Esophagus squamous epithelium (tissue), 5 donors: Measurements from ENCODE around the gene KCTD5. TPM values are rescaled to one million over a fixed set of nuclear protein-coding genes. Genes with fewer than 3 reads are reported as not detected.

Experiments
- DNase-seq: peaks from one replicate; lab custom pipeline; 2025; lab: John Stamatoyannopoulos, UW
- H3K27ac ChIP-seq, 4 donors: fragments of 200-600 bp; sonication (generic); one replicate each; pipeline ENCODE4 v1.5.1; 2016 to 2019; ENCODE audit warnings: mild to moderate bottlenecking in 1 of 4
- H3K27me3 ChIP-seq, 4 donors: fragments of 200-600 bp; sonication (generic); 1 replicate in 3 of 4; 2 replicates in 1 of 4; pipeline versions ENCODE4 v1.5.1 to v1.6.0; 2017 to 2021; ENCODE audit warnings: antibody characterized with exemption in 1 of 4
- H3K36me3 ChIP-seq, 3 donors: fragments of 200-600 bp; sonication (generic); one replicate each; pipeline ENCODE4 v1.5.1; 2016 to 2019
- H3K4me1 ChIP-seq, 3 donors: fragments of 200-600 bp; sonication (generic); one replicate each; pipeline ENCODE4 v1.5.1; 2017 to 2019
- H3K4me3 ChIP-seq, 4 donors: fragments of 200-600 bp; sonication (generic); 1 replicate in 3 of 4; 2 replicates in 1 of 4; pipeline ENCODE4 v1.5.1; 2016 to 2019; ENCODE audit warnings: mild to moderate bottlenecking in 2 of 4, moderate library complexity in 1 of 4
- H3K9me3 ChIP-seq, 3 donors: fragments of 200-600 bp; sonication (generic); one replicate each; pipeline ENCODE4 v1.5.1; 2016 to 2019
- POLR2A ChIP-seq, 4 donors: fragments of 450-650 bp; IDR thresholded peaks; one replicate each; pipeline ENCODE4 v1.6.1; 2017; ENCODE audit warnings: antibody characterized with exemption in 4 of 4, mild to moderate bottlenecking in 4 of 4, moderate library complexity in 3 of 4
- WGBS, 2 donors: methylation state at CpG; one replicate each; pipeline ENCODE4 v1.1.5; 2018; 5-methylcytosine and 5-hydroxymethylcytosine counted together
- intact Hi-C: fragments of 100-400 bp; cut with DNase I; formaldehyde crosslinking; loops from one replicate; pipeline ENCODE4 v1.15.0; 2022
- total RNA-seq, 4 donors: library from RNA; depleted of rRNA; stranded (reverse); fragments of >200 nt; gene quantifications; one replicate each; pipeline ENCODE4 v1.1.0, GENCODE V29; 2016
- TF ChIP-seq, protein P1 (sequence below), 6 experiments: fragments of 450-650 bp in 4 of 6; fragments of 200-600 bp in 2 of 6; sonication (generic) in 2 of 6; IDR thresholded peaks; one replicate each; pipeline ENCODE4 v1.5.1; 2016 to 2019; ENCODE audit warnings: antibody characterized with exemption in 6 of 6, mild to moderate bottlenecking in 4 of 6, moderate library complexity in 4 of 6
- donor health status: DM: yes; HTN: yes; CAD: no.

Gene KCTD5
- total RNA-seq, 4 donors from 2014 or later, result 24.8 to 51.9 (median 40.3) TPM

GRCh38 chr16:2715966-2716885 is 33.9 kb downstream of the KCTD5 start:
- TF ChIP-seq, protein P1, sequence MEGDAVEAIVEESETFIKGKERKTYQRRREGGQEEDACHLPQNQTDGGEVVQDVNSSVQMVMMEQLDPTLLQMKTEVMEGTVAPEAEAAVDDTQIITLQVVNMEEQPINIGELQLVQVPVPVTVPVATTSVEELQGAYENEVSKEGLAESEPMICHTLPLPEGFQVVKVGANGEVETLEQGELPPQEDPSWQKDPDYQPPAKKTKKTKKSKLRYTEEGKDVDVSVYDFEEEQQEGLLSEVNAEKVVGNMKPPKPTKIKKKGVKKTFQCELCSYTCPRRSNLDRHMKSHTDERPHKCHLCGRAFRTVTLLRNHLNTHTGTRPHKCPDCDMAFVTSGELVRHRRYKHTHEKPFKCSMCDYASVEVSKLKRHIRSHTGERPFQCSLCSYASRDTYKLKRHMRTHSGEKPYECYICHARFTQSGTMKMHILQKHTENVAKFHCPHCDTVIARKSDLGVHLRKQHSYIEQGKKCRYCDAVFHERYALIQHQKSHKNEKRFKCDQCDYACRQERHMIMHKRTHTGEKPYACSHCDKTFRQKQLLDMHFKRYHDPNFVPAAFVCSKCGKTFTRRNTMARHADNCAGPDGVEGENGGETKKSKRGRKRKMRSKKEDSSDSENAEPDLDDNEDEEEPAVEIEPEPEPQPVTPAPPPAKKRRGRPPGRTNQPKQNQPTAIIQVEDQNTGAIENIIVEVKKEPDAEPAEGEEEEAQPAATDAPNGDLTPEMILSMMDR (IDR thresholded peaks at IDR 0.05), result no peak
- TF ChIP-seq POLR2A (IDR thresholded peaks at IDR 0.05), result no peak
- Histone ChIP-seq H3K4me3 (peak overlapping the region; percentile 3 to 75 (median 42)), H3K4me1 (peaks cover 15 to 53% (median 16%) of the 10 kb centered on the region in 3 donors), H3K27me3 (peaks cover 0 to 18% (median 0%) of the 10 kb centered on the region in 4 donors), H3K36me3 (no peaks in the 10 kb centered on the region), H3K9me3 (no peaks in the 10 kb centered on the region), H3K27ac (peak overlapping the region in 3 of 4 donors; percentile 53 to 95 (median 89))
- DNase-seq, result no peak
- WGBS, 2 donors, result 43 to 63% methylated on average over 7 to 8 of the region's 17 CpGs
- intact Hi-C loops, result no loop called here

DNA sequence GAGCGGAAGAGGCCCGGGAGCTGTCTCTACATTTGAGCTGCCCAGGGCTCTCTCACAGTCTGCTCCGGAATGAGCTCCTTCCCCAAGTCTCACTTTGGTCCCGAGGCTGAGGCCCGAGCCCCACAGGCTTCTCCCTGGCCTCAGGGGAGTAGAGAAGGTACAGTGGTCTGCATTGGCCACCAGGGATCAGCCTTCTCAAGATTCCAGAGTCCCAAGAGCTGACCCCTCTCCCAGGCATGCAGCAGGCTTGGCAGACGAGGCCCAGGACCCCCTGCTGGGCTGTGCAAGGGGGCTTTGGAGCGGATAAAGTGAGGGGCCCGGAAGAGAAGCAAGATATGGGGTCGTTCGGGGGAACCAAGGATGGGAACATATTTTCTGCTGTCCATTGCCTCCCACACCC is 34.6 kb downstream of the KCTD5 start:
- intact Hi-C loops, result no loop called here
- Histone ChIP-seq H3K27ac (peak overlapping the region in 3 of 4 donors; percentile 53 to 95 (median 89)), H3K36me3 (no peaks in the 10 kb centered on the region), H3K4me1 (peaks cover 16 to 58% (median 20%) of the 10 kb centered on the region in 3 donors), H3K27me3 (peaks cover 0 to 18% (median 0%) of the 10 kb centered on the region in 4 donors), H3K9me3 (no peaks in the 10 kb centered on the region), H3K4me3 (peak overlapping the region in 3 of 4 donors; percentile 7 to 75 (median 51))
- DNase-seq, result no peak
- TF ChIP-seq, protein P1 (IDR thresholded peaks at IDR 0.05), result no peak
- TF ChIP-seq POLR2A (IDR thresholded peaks at IDR 0.05), result no peak
- 80 to 88% methylated on average over 3 to 4 of the region's 10 CpGs for WGBS, 2 donors

DNA sequence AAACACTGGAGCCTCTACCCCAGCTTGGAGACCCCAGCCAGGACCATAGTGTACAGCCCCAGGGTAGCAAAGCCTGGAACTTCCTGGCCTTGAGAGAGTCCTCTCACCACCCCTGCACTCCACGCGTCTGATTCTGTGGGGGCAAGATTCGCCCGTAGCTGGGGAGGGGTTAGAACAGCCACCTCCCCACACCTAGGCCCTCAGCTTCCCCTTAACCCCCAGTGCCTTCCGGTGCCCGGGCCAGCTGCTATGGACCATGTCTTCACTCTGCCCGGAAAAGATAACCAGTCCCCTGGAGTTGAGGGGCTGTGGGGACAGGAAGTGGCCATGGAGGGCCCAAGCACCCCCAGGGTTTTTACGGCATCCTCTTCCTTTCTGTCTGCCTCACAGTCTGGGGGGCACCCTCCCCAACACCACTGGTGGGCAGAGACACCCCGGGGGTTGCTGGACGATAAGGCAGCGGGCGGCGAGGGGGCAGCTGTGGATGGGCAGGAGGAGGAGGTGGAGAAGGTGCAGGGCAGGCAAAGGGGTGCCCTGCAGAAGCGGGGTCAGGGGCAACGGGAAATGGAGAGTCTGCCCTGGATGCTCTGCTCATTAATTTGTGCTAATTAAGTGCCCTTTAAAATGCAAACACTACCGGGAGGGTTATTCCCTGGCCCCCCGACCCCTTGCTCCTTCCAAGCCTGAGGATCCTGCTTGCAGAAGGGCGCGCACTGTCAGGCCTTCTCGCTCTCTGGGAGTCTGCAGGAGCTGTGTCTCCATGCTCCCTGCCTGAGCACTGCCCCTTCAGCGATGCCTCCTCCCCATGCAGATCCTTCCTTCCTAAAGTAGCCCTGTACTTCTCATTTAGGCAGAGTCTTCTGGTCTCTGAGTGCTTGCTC is 35.3 kb downstream of the KCTD5 start:
- DNase-seq, result no peak
- H3K27me3 ChIP-seq, result peaks cover 0 to 18% (median 0%) of the 10 kb centered on the region in 4 donors
- TF ChIP-seq, protein P1 (IDR thresholded peaks at IDR 0.05), result no peak
- no peak for TF ChIP-seq POLR2A (IDR thresholded peaks at IDR 0.05)
- no peaks in the 10 kb centered on the region for H3K36me3 ChIP-seq
- 82 to 85% methylated on average over 5 to 11 of the region's 21 CpGs for WGBS, 2 donors
- peaks cover 16 to 59% (median 20%) of the 10 kb centered on the region in 3 donors for H3K4me1 ChIP-seq
- H3K9me3 ChIP-seq, result no peaks in the 10 kb centered on the region
- intact Hi-C loops, result no loop called here
- peak overlapping the region in 3 of 4 donors; percentile 53 to 95 (median 89) for H3K27ac ChIP-seq
- H3K4me3 ChIP-seq, result peak overlapping the region in 3 of 4 donors; percentile 7 to 75 (median 51)

DNA sequence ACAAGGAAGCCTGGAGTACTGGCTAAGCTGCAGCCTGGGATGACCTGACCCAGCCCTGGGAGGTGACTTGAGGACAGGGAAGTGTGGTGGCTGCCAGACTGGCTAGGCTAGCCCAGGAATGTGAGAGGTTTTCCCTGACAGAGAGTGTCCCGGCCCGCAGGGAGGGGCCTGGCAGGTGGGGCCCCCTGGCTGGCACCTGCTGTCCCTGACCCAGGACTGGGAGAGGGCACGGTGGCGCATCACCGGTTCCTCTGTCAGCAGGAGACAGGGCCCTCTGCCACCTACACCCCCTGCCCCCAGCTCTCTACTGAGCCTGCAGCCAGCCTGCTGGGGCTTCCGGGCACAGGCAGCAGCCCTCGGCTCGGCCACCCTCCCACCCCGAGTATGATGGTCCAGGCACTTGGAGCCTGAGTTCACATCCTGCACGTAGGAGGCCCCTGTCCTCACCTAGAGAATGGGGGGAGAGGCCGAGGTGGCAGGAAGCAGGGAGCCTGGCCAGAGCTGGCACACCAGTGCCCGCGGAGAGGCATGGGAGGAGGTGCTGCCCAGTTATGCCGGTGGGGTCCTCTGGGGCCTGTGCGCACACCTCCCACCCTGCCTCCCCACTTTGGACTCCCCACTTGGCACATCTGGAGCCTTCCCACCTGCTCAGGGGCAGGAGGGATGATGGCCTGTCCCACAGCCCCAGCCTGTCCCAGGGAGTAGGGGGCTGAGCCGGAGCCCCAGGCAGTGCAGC is 37.2 kb downstream of the KCTD5 start:
- Histone ChIP-seq H3K4me3 (peak overlapping the region; percentile 22 to 87 (median 63)), H3K4me1 (peaks cover 16 to 53% (median 20%) of the 10 kb centered on the region in 3 donors), H3K36me3 (no peaks in the 10 kb centered on the region), H3K9me3 (no peaks in the 10 kb centered on the region), H3K27ac (peak overlapping the region; percentile 89 to 96 (median 92)), H3K27me3 (peaks cover 0 to 20% (median 0%) of the 10 kb centered on the region in 4 donors)
- no CpG with 5 or more reads among the region's 16 CpGs for WGBS, 2 donors
- intact Hi-C loops, result no loop called here
- DNase-seq, result no peak
- no peak for TF ChIP-seq POLR2A (IDR thresholded peaks at IDR 0.05)
- TF ChIP-seq, protein P1 (IDR thresholded peaks at IDR 0.05), result no peak
